Cardiac fibroblast (primary cell): Measurements from ENCODE around the gene SCFD2.

Experiments used
- DNase-seq, 2 donors: peaks; one replicate each; pipeline versions ENCODE4 v3.0.0 to v3.0.0-alpha.2; 2010; ENCODE audit warnings: low read depth in 2 of 2
- H3K4me3 ChIP-seq, 2 donors: replicated peaks in 1 of 2; 1 replicate in 1 of 2; 2 replicates in 1 of 2; pipeline ENCODE4 v1.5.1; 2011; ENCODE audit warnings: low read depth in 2 of 2, low read length in 2 of 2, mild to moderate bottlenecking in 2 of 2, moderate library complexity in 1 of 2
- CTCF ChIP-seq: IDR thresholded peaks from one replicate; pipeline ENCODE4 v1.5.1; 2011; ENCODE audit warnings: low read depth, mild to moderate bottlenecking, low read length, inconsistent platforms

Gene SCFD2

GRCh38 chr4:52946855-52947254 lies 419.0 kb downstream of the SCFD2 start:
- no peak for DNase-seq
- TF ChIP-seq CTCF, result no peak

GRCh38 chr4:52945982-52946381 lies 419.9 kb downstream of the SCFD2 start:
- no peak for TF ChIP-seq CTCF
- DNase-seq, result no peak
- no peak overlapping the region for H3K4me3 ChIP-seq

More at GRCh38 chr4:52946855-52947254, 419.0 kb downstream of the SCFD2 start:
- no peak overlapping the region for H3K4me3 ChIP-seq

- DNase-seq, result no peak
- no peak for TF ChIP-seq CTCF
- no peak overlapping the region for H3K4me3 ChIP-seq
These were observed 420.4 kb downstream of the SCFD2 start for GRCh38 chr4:52945326-52945898.

GRCh38 chr4:52943677-52944076 lies 422.2 kb downstream of the SCFD2 start:
- no peak for TF ChIP-seq CTCF
- H3K4me3 ChIP-seq, result no peak overlapping the region
- no peak for DNase-seq

GRCh38 chr4:52942936-52943335 lies 422.9 kb downstream of the SCFD2 start:
- no peak overlapping the region for H3K4me3 ChIP-seq
- no peak for TF ChIP-seq CTCF
- no peak for DNase-seq

- H3K4me3 ChIP-seq, result no peak overlapping the region
- no peak for DNase-seq
These were observed 424.4 kb downstream of the SCFD2 start for GRCh38 chr4:52941450-52941849.

More at GRCh38 chr4:52941450-52941849, 424.4 kb downstream of the SCFD2 start:
- TF ChIP-seq CTCF, result no peak
